Left lobe of liver (tissue), 2 donors: ENCODE results near the gene P2RX4. TPM values are rescaled to one million over a fixed set of nuclear protein-coding genes. Genes with fewer than 3 reads are reported as not detected.
"Not testable (repeated sequence)": the region's sequence is repeated elsewhere in the genome, so short reads cannot be mapped to it uniquely, and the experiment has no call there.

Experiments used
- ATAC-seq: fragments of 200-7000 bp; cut with Tn5 transposase; one replicate; pipeline ENCODE4 v1.9.1; 2020; ENCODE audit warnings: mild to moderate bottlenecking, moderate library complexity
- DNase-seq: peaks from one replicate; pipeline ENCODE4 v3.0.0-alpha.2; 2020; ENCODE audit warnings: low spot score
- total RNA-seq: library from RNA; stranded (reverse); gene quantifications from one replicate; pipeline ENCODE4 v1.2.1, GENCODE V29; 2021
- donor health status: DM: no; HTN: no; CAD: no; lungs with moderate emphysema.
- donor health status: DM: no; HTN: yes; CAD: no.

Gene P2RX4
- total RNA-seq: 11.6 TPM

DNA sequence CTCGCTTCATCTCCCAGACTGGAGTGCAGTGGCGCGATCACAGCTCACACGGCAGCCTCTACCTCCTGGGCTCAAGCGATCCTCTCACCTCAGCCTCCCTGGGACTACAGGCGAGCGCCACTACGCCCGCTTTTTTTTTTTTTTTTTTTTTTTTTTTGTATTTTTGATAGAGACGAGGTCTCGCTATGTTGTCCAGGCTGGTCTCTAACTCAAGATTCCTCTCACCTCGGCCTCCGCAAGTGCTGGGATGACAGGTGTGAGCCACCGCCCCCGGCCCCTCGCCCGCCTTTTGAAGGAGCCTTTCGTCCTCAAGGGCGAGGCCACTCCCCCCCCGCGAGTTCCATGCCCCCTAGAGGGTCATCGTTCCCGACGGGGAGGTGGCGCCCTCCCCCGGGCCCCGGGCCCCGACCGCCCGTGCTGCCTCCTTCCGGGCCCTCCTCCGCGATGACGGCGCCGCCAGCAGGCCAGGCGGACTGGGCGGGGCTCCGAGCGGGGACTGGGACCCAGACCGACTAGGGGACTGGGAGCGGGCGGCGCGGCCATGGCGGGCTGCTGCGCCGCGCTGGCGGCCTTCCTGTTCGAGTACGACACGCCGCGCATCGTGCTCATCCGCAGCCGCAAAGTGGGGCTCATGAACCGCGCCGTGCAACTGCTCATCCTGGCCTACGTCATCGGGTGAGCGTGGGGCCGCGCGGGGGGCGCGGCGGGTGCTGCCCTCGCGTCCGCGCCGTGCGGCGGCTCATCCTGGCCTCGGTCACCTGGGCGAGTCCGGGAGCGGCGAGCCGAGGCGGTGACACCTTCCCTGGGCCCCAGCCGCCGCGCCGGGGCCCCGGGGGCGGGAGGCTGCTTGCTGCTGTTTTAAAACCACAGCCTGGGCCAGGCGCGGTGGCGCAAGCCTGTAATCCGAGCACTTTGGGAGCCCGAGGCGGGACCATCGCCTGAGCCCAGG lies at the start of gene P2RX4:
TSS of gene P2RX4 (plus strand) at position 506 of the 949 bp plus-strand sequence. CDS start at position 542, 36 bp downstream.
- ATAC-seq (peak; percentile 88), DNase-seq (peak; percentile 81)

GRCh38 chr12:121162384-121162783 lies 47.5 kb upstream of the P2RX4 start:
- no peak for DNase-seq
- ATAC-seq: no peak

DNA sequence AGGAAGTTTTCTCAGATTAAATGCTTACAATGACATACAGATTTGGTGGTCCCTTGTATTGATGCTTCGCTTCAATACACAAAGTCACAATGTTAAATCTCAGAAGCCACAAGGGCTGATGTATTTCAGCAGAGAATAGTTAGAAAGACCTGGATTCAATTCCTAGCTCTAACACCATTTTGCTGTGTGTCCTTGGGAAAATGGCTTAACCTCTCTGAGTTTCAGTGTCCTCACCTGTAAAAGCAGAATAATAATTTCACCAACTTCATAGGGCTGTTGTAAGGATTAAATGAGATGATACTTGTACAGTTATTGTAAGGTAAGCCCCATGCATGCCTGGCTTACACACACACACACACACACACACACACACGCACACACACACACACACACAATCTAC lies 46.9 kb upstream of the P2RX4 start:
- ATAC-seq (no peak), DNase-seq (no peak)

DNA sequence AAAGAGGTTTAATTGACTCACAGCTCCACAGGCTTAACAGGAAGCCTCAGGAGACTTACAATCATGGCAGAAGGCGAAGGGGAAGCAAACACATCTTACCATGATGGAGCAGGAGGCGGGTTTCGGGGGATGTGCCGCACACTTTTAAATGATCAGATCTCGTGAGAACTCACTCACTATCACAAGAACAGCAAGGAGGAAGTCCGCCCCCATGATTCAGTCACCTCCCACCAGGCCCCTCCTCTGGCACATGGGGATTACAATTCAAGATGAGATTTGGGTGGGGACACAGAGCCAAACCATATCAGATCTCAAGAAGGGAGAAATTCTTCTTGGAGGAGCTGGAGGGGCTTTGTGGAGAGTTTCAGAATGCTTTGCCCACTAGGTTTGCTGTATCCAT lies 45.1 kb upstream of the P2RX4 start:
- not testable (repeated sequence) for ATAC-seq, DNase-seq

GRCh38 chr12:121165316-121165715 lies 44.6 kb upstream of the P2RX4 start:
- no peak for ATAC-seq
- DNase-seq: no peak

DNA sequence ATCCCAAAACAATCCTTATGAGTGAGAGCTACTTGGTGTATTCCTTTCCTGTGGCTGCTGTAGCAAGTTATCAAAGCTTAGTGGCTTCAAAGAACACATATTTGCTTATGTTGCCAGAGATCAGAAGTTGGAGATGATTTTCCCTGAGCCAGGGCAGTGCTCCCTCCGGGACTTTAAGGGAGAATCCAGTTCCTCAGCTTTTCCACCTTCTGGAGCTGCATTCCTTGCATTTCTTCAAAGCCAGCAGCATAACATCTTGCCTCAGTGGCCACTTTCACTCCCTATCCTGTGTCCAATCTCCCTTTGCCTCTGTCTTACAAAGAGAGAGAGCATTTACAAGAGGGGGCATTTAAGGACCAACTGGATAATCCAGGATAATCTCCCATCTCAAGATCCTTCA lies 43.6 kb upstream of the P2RX4 start:
- ATAC-seq: no peak

GRCh38 chr12:121167232-121167820 lies 42.6 kb upstream of the P2RX4 start:
- no peak for ATAC-seq
- no peak for DNase-seq

More for the DNA sequence above, 43.6 kb upstream of the P2RX4 start:
- DNase-seq: no peak

GRCh38 chr12:121167951-121168350 lies 42.0 kb upstream of the P2RX4 start:
- no peak for DNase-seq
- ATAC-seq: no peak

- no peak for DNase-seq
These were observed 39.8 kb upstream of the P2RX4 start for GRCh38 chr12:121170151-121170550.

GRCh38 chr12:121170611-121171260 lies 39.2 kb upstream of the P2RX4 start:
- no peak for DNase-seq
- ATAC-seq: no peak

More at GRCh38 chr12:121170151-121170550, 39.8 kb upstream of the P2RX4 start:
- no peak for ATAC-seq

DNA sequence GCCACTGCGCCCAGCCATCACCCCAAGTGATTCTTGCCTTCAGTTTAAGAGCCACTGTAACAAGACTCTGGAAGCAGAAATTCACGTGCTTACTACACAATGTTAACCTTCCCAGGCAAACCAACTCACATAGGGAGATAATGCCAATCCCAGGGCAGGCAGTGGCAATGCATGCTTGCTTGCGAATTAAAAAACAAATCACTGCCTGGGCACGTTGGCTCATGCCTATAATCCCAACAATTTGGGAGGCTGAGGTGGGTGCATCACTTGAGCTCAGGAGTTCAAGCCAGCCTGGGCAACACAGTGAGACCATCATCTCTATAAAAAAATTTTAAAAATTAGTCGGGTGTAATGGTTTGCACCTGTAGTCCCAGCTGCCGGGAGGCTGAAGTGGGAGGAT lies 37.8 kb upstream of the P2RX4 start:
- ATAC-seq (no peak), DNase-seq (no peak)

DNA sequence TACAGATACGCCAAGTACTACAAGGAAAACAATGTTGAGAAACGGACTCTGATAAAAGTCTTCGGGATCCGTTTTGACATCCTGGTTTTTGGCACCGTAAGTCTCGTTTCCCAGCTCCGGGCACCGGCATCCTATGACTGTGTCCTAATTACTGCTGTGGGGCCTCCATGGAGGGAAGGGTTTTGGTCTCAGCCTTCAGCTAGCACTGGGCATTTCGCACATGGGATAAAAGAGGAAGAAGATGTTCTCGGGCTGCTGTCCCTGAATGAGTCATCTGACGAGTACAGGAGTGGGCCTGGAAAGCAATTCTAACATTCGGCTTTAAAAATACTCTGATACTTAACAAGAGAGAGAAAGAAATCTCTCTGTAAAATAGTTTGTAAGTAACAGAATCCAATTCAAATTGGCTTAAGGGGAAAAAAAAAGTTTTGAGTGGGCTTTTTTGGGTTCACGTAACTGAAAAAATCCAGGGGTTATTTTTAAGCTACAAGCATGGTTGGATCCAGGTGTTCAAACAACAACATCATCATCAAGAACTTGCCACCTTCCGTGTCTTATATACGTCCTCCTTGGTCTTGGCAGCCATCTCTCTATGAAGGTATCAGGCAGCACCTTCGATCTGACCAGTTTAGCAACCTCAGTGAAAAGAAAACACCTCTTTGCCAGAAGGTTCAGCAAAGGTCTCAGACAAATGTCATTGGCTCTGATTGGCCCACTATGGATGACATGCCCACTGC lies 34.4 kb upstream of the P2RX4 start:
- no peak for DNase-seq
- ATAC-seq: peak; percentile 22

- no peak for DNase-seq
- ATAC-seq: no peak
These were observed 33.0 kb upstream of the P2RX4 start for GRCh38 chr12:121176826-121177529.

- DNase-seq (no peak), ATAC-seq (no peak)
These were observed 28.7 kb upstream of the P2RX4 start for GRCh38 chr12:121181181-121181580.

DNA sequence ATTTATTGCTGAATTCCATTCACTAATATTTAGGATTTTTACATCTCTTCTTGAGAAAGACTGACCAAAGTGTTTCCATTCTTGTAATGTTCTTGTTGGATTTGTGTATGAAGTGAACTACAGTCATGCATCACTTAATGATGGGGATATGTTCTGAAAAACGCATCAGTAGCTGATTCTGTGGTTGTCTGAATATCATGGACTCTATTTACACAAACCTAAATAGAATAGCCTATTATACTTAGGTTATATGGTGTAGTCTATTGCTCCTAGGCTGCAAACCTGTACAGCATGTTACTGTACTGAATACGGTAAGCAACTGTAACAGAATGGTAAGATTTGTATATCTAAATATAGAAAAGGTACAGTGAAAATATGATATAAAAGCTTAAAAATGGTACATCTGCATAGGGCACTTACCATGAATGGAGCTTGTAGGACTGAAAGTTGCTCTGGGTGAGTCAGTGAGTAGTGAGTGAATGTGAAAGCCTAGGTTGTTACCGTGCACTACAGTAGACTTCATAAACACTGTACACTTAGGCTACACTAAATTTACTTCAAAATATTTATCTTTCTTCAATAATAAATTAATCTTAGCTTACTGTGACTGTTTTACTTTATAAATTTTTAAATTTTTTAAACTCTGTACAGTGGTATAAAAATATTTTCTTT lies 27.6 kb upstream of the P2RX4 start:
- no peak for DNase-seq

DNA sequence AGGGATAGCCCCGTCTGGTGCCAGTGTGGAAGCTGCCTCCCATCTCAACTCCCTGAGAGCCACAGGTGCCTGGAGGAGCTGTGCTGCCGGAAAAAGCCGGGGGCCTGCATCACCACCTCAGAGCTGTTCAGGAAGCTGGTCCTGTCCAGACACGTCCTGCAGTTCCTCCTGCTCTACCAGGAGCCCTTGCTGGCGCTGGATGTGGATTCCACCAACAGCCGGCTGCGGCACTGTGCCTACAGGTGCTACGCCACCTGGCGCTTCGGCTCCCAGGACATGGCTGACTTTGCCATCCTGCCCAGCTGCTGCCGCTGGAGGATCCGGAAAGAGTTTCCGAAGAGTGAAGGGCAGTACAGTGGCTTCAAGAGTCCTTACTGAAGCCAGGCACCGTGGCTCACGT lies 25.5 kb upstream of the P2RX4 start:
- ATAC-seq: no peak
- DNase-seq: no peak

More for the DNA sequence above, 27.6 kb upstream of the P2RX4 start:
- no peak for ATAC-seq

- ATAC-seq (no peak), DNase-seq (no peak)
These were observed 24.7 kb upstream of the P2RX4 start for GRCh38 chr12:121184984-121185889.

- ATAC-seq: no peak
- no peak for DNase-seq
These were observed 23.1 kb upstream of the P2RX4 start for GRCh38 chr12:121186826-121187225.

GRCh38 chr12:121187501-121187900 lies 22.4 kb upstream of the P2RX4 start:
- DNase-seq: no peak
- no peak for ATAC-seq
